MM.1S (cell line): ENCODE measurements around the gene RAG2.

ENCODE experiments used
- EZH2phosphoT487 ChIP-seq: fragments of 300-600 bp; sonication (generic); IDR thresholded peaks from 2 replicates; pipeline ENCODE4 v1.6.1; 2018; ENCODE audit warnings: antibody characterized with exemption, low read length
- TF ChIP-seq, protein P1 (sequence below): fragments of 300-600 bp; sonication (generic); IDR thresholded peaks from 2 replicates; pipeline ENCODE4 v1.5.1; 2016; ENCODE audit warnings: antibody characterized with exemption, low read length, mixed read lengths

DNA sequence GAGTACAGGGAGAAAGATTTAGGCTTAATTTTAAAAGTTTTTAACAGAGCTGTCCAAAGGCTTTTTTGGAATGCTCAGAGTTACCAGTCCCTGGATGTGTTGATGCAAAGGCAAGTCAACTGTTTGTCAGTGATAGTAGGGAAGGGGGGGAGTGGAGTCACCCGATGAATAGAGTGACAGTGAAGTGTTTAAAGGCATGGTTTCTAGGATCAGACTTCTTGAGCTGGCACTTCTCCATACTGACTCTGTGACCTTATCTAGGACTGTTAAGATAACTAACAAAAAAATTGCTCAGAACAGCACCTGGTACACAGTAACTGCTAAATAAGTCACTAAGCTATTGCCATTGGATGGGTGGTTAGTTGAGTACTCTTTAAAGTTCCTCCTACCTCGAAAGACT is 11.3 kb upstream of the RAG2 start:
- TF ChIP-seq, protein P1, sequence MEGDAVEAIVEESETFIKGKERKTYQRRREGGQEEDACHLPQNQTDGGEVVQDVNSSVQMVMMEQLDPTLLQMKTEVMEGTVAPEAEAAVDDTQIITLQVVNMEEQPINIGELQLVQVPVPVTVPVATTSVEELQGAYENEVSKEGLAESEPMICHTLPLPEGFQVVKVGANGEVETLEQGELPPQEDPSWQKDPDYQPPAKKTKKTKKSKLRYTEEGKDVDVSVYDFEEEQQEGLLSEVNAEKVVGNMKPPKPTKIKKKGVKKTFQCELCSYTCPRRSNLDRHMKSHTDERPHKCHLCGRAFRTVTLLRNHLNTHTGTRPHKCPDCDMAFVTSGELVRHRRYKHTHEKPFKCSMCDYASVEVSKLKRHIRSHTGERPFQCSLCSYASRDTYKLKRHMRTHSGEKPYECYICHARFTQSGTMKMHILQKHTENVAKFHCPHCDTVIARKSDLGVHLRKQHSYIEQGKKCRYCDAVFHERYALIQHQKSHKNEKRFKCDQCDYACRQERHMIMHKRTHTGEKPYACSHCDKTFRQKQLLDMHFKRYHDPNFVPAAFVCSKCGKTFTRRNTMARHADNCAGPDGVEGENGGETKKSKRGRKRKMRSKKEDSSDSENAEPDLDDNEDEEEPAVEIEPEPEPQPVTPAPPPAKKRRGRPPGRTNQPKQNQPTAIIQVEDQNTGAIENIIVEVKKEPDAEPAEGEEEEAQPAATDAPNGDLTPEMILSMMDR, result no peak
- TF ChIP-seq EZH2phosphoT487, result no peak
